SK-N-SH (cell line): ENCODE data around the gene STX19. TPM values are rescaled to one million over a fixed set of nuclear protein-coding genes. Genes with fewer than 3 reads are reported as not detected.

Experiments
- CTCF ChIA-PET: fragments of 300-600, 350-600 bp; formaldehyde crosslinking; extraction: SDS; loops from one replicate; lab custom pipeline; 2021; lab: Yijun Ruan, JAX
- POLR2A ChIA-PET: fragments of 350-600 bp; sonication (Branson Sonifier 250); formaldehyde crosslinking; extraction: SDS; loops from one replicate; lab custom pipeline; 2020; ENCODE audit warnings: antibody characterized with exemption, inconsistent platforms; lab: Yijun Ruan, JAX
- DNase-seq: peaks from one replicate; pipeline ENCODE4 v3.0.0; 2012
- H2AFZ ChIP-seq: fragments of 200-600 bp; sonication (generic); 2 replicates; pipeline ENCODE4 v1.8.1; 2016; ENCODE audit warnings: antibody characterized with exemption, mild to moderate bottlenecking, low read depth
- H3F3A ChIP-seq: fragments of 200-600 bp; sonication (generic); replicated peaks from 2 replicates; pipeline ENCODE3; 2016; ENCODE audit warnings: antibody characterized with exemption, mild to moderate bottlenecking; ENCODE audit not compliant: insufficient read depth
- H3K27ac ChIP-seq, 2 experiments: fragments of 200-500 bp in 1 of 2; fragments of 200-600 bp in 1 of 2; sonication (Bioruptor generic) in 1 of 2; sonication (generic), shearing (Covaris generic) in 1 of 2; 2 replicates each; pipeline versions ENCODE4 v1.5.1 to v1.6.1; 2014 to 2016; ENCODE audit warnings: low read depth in 2 of 2, inconsistent platforms in 1 of 2, low read length in 1 of 2, mild to moderate bottlenecking in 1 of 2, mixed read lengths in 1 of 2
- H3K27me3 ChIP-seq: fragments of 200-600 bp; sonication (generic), shearing (Covaris generic); 2 replicates; pipeline ENCODE4 v1.6.1; 2016; ENCODE audit warnings: mixed run types; ENCODE audit not compliant: insufficient read depth
- H3K36me3 ChIP-seq, 2 experiments: fragments of 200-500 bp in 1 of 2; fragments of 200-600 bp in 1 of 2; sonication (Bioruptor generic) in 1 of 2; sonication (generic) in 1 of 2; replicated peaks in 1 of 2; 2 replicates each; pipeline versions ENCODE3 to v1.5.1; 2014 to 2016; ENCODE audit warnings: low read length in 1 of 2, mild to moderate bottlenecking in 1 of 2; ENCODE audit not compliant: insufficient read depth in 2 of 2, control insufficient read depth in 1 of 2
- H3K4me1 ChIP-seq, 2 experiments: fragments of 200-500 bp in 1 of 2; fragments of 200-600 bp in 1 of 2; sonication (Bioruptor generic) in 1 of 2; sonication (generic), shearing (Covaris generic) in 1 of 2; 2 replicates each; pipeline versions ENCODE4 v1.5.1 to v1.6.1; 2014 to 2016; ENCODE audit warnings: low read depth in 1 of 2, low read length in 1 of 2, mixed run types in 1 of 2; ENCODE audit not compliant: insufficient read depth in 2 of 2, control insufficient read depth in 1 of 2
- H3K4me2 ChIP-seq: fragments of 200-600 bp; sonication (generic), shearing (Covaris generic); 2 replicates; pipeline ENCODE4 v1.6.1; 2017; ENCODE audit warnings: mixed run types
- H3K4me3 ChIP-seq, 2 experiments: fragments of 200-500 bp in 1 of 2; fragments of 200-600 bp in 1 of 2; sonication (Bioruptor generic) in 1 of 2; sonication (generic), shearing (Covaris generic) in 1 of 2; 2 replicates each; pipeline versions ENCODE4 v1.5.1 to v1.8.1; 2014 to 2016; ENCODE audit warnings: low read depth in 2 of 2, inconsistent platforms in 1 of 2, low read length in 1 of 2, mild to moderate bottlenecking in 1 of 2, mixed read lengths in 1 of 2, moderate library complexity in 1 of 2
- H3K79me2 ChIP-seq: fragments of 200-600 bp; sonication (generic); 2 replicates; pipeline ENCODE4 v1.8.1; 2017; ENCODE audit warnings: mild to moderate bottlenecking; ENCODE audit not compliant: insufficient read depth
- H3K9ac ChIP-seq: fragments of 200-600 bp; sonication (generic); 2 replicates; pipeline ENCODE4 v1.6.1; 2017; ENCODE audit warnings: mixed run types
- H3K9me2 ChIP-seq: fragments of 200-600 bp; sonication (generic); 2 replicates; pipeline ENCODE4 v1.6.1; 2017; ENCODE audit warnings: mixed run types
- H3K9me3 ChIP-seq: fragments of 200-600 bp; sonication (generic); 2 replicates; pipeline ENCODE4 v1.6.1; 2017; ENCODE audit warnings: mixed run types, mild to moderate bottlenecking, moderate library complexity
- H4K20me1 ChIP-seq: fragments of 200-600 bp; sonication (generic); 2 replicates; pipeline ENCODE4 v1.6.1; 2017; ENCODE audit warnings: mild to moderate bottlenecking, mixed run types; ENCODE audit not compliant: insufficient read depth
- FOSL2 ChIP-seq: IDR thresholded peaks from 2 replicates; pipeline ENCODE4 v1.4.0; 2012; ENCODE audit warnings: low read depth, mild to moderate bottlenecking, moderate library complexity, borderline replicate concordance
- FOXM1 ChIP-seq: IDR thresholded peaks from 2 replicates; pipeline ENCODE4 v1.4.0; 2012; ENCODE audit warnings: low read depth, mild to moderate bottlenecking
- GABPA ChIP-seq: IDR thresholded peaks from 2 replicates; pipeline ENCODE4 v1.4.0; 2012; ENCODE audit warnings: low read depth, mild to moderate bottlenecking
- JUND ChIP-seq: IDR thresholded peaks from 2 replicates; pipeline ENCODE4 v1.4.0; 2012
- MEF2A ChIP-seq: IDR thresholded peaks from 2 replicates; pipeline ENCODE4 v1.4.0; 2012; ENCODE audit warnings: low read depth, borderline replicate concordance
- MXI1 ChIP-seq: IDR thresholded peaks from 2 replicates; pipeline ENCODE4 v1.6.1; 2012; ENCODE audit warnings: mild to moderate bottlenecking, low read depth, low read length, improper control_type of control experiment
- POLR2AphosphoS5 ChIP-seq: IDR thresholded peaks from 2 replicates; pipeline ENCODE4 v1.6.1; 2012; ENCODE audit warnings: low read depth, low read length
- REST ChIP-seq: IDR thresholded peaks from 2 replicates; pipeline ENCODE4 v1.6.1; 2012; ENCODE audit warnings: mild to moderate bottlenecking, low read depth, low read length, moderate library complexity
- RFX5 ChIP-seq: IDR thresholded peaks from 2 replicates; pipeline ENCODE4 v1.6.1; 2012; ENCODE audit warnings: mild to moderate bottlenecking, improper control_type of control experiment, low read length
- RXRA ChIP-seq: IDR thresholded peaks from 2 replicates; pipeline ENCODE4 v1.4.0; 2012; ENCODE audit warnings: low read depth, mild to moderate bottlenecking, borderline replicate concordance
- SIN3A ChIP-seq: IDR thresholded peaks from 2 replicates; pipeline ENCODE4 v1.6.1; 2012; ENCODE audit warnings: low read depth, mild to moderate bottlenecking, low read length, moderate library complexity, borderline replicate concordance
- SMC3 ChIP-seq: IDR thresholded peaks from 2 replicates; pipeline ENCODE4 v1.6.1; 2012; ENCODE audit warnings: low read depth, low read length, improper control_type of control experiment
- TEAD4 ChIP-seq: IDR thresholded peaks from 2 replicates; pipeline ENCODE4 v1.4.0; 2012; ENCODE audit warnings: mild to moderate bottlenecking, borderline replicate concordance; ENCODE audit not compliant: insufficient read depth
- USF2 ChIP-seq: fragments of 150-350 bp; IDR thresholded peaks from 2 replicates; pipeline ENCODE4 v1.6.1; 2017; ENCODE audit warnings: antibody characterized with exemption, low read length, low read depth, borderline replicate concordance
- YY1 ChIP-seq: IDR thresholded peaks from 2 replicates; pipeline ENCODE4 v1.4.0; 2012; ENCODE audit warnings: low read depth, mild to moderate bottlenecking
- ZBTB33 ChIP-seq: IDR thresholded peaks from 2 replicates; pipeline ENCODE4 v1.4.0; 2012; ENCODE audit warnings: low read depth, borderline replicate concordance
- WGBS: methylation state at CpG from one replicate; pipeline ENCODE4 v1.1.6; 2017; ENCODE audit warnings: low lambda C conversion rate; 5-methylcytosine and 5-hydroxymethylcytosine counted together
- polyA plus RNA-seq, 3 experiments: library from polyadenylated mRNA; depleted of rRNA; stranded (reverse); fragments of >200 nt; gene quantifications; 2 replicates each; pipeline ENCODE4 v1.2.3, GENCODE V29; 2012

Gene STX19
- polyA plus RNA-seq, 1 of the 3 experiments (the other 2 are of a cell fraction): not detected

- H3K27ac ChIP-seq: no peak overlapping the region
- H3K4me1 ChIP-seq: peaks cover 0 to 7% of the 10 kb centered on the region in 2 experiments; a peak in 1 of 4 replicates
- no peaks in the 10 kb centered on the region for H3K9me3 ChIP-seq
- H3K27me3 ChIP-seq: no peaks in the 10 kb centered on the region
- DNase-seq: no peak
- POLR2A ChIA-PET: no interaction called here
- H3K9ac ChIP-seq: no peak overlapping the region
- WGBS: 99% methylated on average over 2 of the region's 2 CpGs
- no peaks in the 10 kb centered on the region for H3F3A ChIP-seq
- TF ChIP-seq JUND (no peak), SIN3A (no peak), FOSL2 (no peak), FOXM1 (no peak), MEF2A (no peak), SMC3 (no peak), RXRA (no peak), MXI1 (no peak), ZBTB33 (no peak), REST (no peak), RFX5 (no peak), GABPA (no peak), TEAD4 (no peak), YY1 (no peak), USF2 (no peak), POLR2AphosphoS5 (no peak)
- TF ChIP-seq, all 33 proteins: peak for 0
- Histone ChIP-seq H2AFZ (no peak overlapping the region), H4K20me1 (no peaks in the 10 kb centered on the region), H3K4me2 (no peak overlapping the region), H3K79me2 (0 out of 2 replicates have a peak, but pooled peaks cover 3% of the 10 kb centered on the region), H3K9me2 (no peaks in the 10 kb centered on the region), H3K4me3 (no peak overlapping the region), H3K36me3 (peaks cover 0 to 2% of the 10 kb centered on the region in 2 experiments)
- CTCF ChIA-PET: interaction anchor here (0.7 to 1.2 kb wide), 6 partner anchors 14 to 168 kb away, joined by 3 to 5 read pairs (median 4); no protein-coding TSS in a partner anchor
Observed at GRCh38 chr3:94008253-94008652, 20.1 kb downstream of the STX19 start.
